Tibial artery (tissue), 4 donors: ENCODE results near the gene COLEC11.

Source experiments
- DNase-seq, 2 donors: peaks; one replicate each; pipeline ENCODE4 v3.0.0-alpha.2; 2019
- H3K27ac ChIP-seq, 2 donors: fragments of 200-600 bp; sonication (generic) in 1 of 2; 1 replicate in 1 of 2; 2 replicates in 1 of 2; pipeline ENCODE4 v1.5.1; 2018 to 2019; ENCODE audit warnings: mild to moderate bottlenecking in 1 of 2
- H3K27me3 ChIP-seq, 2 donors: fragments of 200-600 bp; sonication (generic) in 1 of 2; one replicate each; pipeline versions ENCODE4 v1.5.1 to v1.6.0; 2016 to 2019
- H3K36me3 ChIP-seq, 3 donors: fragments of 200-600 bp; sonication (generic) in 2 of 3; one replicate each; pipeline ENCODE4 v1.5.1; 2016 to 2019; ENCODE audit warnings: mild to moderate bottlenecking in 2 of 3
- H3K4me1 ChIP-seq, 4 donors: fragments of 200-600 bp; sonication (generic) in 2 of 4; 1 replicate in 3 of 4; 2 replicates in 1 of 4; pipeline ENCODE4 v1.5.1; 2016 to 2019
- H3K4me3 ChIP-seq, 2 donors: fragments of 200-600 bp; sonication (generic) in 1 of 2; 1 replicate in 1 of 2; 2 replicates in 1 of 2; pipeline ENCODE4 v1.5.1; 2018 to 2019; ENCODE audit warnings: mild to moderate bottlenecking in 2 of 2
- H3K9me3 ChIP-seq, 3 donors: fragments of 200-600 bp; sonication (generic) in 1 of 3; one replicate each; pipeline ENCODE4 v1.5.1; 2016 to 2019
- CTCF ChIP-seq, 2 experiments: fragments of 200-600 bp in 1 of 2; fragments of 450-650 bp in 1 of 2; IDR thresholded peaks; one replicate each; pipeline ENCODE4 v1.5.1; 2017 to 2019; ENCODE audit warnings: antibody characterized with exemption in 2 of 2, mild to moderate bottlenecking in 1 of 2, moderate library complexity in 1 of 2
- intact Hi-C: fragments of 100-400 bp; cut with DNase I; formaldehyde crosslinking; loops from one replicate; pipeline ENCODE4 v1.15.0; 2023; ENCODE audit warnings: low total_unique reads

Gene COLEC11

GRCh38 chr2:3624059-3624794 lies 29.3 kb downstream of the COLEC11 start:
- Histone ChIP-seq H3K9me3 (peaks cover 0 to 10% (median 0%) of the 10 kb centered on the region in 3 donors), H3K36me3 (no peaks in the 10 kb centered on the region), H3K27me3 (no peaks in the 10 kb centered on the region), H3K4me1 (no peaks in the 10 kb centered on the region), H3K4me3 (no peak overlapping the region), H3K27ac (no peak overlapping the region)
- peak in 1 of 2 donors; percentile 45 for DNase-seq
- TF ChIP-seq CTCF (IDR thresholded peaks at IDR 0.05): no peak
- intact Hi-C loops: no loop called here

- Histone ChIP-seq H3K27me3 (no peaks in the 10 kb centered on the region), H3K4me3 (no peak overlapping the region), H3K9me3 (peaks cover 0 to 10% (median 0%) of the 10 kb centered on the region in 3 donors), H3K27ac (no peak overlapping the region), H3K4me1 (no peaks in the 10 kb centered on the region), H3K36me3 (no peaks in the 10 kb centered on the region)
- intact Hi-C loops: no loop called here
- no peak for TF ChIP-seq CTCF (IDR thresholded peaks at IDR 0.05)
- peak; percentile 3 to 35 for DNase-seq
Observed at GRCh38 chr2:3625186-3625585, 30.3 kb downstream of the COLEC11 start.

DNA sequence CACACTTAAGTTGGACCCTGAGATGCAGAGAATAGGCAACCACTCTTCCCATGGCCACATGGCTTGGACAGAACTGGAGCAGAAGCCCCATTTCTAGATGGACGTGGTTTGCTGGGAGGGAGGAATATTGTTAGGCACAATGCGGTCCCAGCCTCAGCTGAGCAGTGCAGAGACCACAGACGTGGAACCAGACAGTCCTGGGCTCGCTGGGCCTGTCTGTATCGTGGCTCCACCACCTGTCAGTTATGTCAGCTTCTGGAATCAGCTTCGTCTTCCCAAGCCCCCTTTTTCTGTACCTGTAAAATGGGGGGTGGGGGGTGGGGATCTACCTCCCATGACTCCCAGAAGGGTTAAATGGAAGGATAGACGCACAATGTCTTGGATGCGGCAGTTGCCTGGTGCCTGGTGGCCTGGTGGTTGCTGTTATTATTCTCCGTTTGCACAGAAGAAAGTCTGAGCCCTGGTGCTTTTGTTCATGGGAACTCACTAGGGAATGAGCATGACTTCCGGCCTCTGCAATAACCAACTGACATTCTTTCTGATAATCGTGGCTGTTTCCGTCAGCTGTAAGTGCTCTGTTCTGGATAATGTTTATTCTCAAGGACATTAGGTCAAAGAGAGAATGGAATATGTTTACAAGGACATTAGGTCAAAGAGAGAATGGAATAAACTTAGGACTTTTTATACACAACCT lies 31.4 kb downstream of the COLEC11 start:
- Histone ChIP-seq H3K9me3 (peaks cover 0 to 10% (median 0%) of the 10 kb centered on the region in 3 donors), H3K27me3 (no peaks in the 10 kb centered on the region), H3K27ac (no peak overlapping the region), H3K4me3 (no peak overlapping the region), H3K4me1 (no peaks in the 10 kb centered on the region), H3K36me3 (no peaks in the 10 kb centered on the region)
- DNase-seq: peak; percentile 11 to 24
- no peak for TF ChIP-seq CTCF (IDR thresholded peaks at IDR 0.05)
- intact Hi-C loops: no loop called here

DNA sequence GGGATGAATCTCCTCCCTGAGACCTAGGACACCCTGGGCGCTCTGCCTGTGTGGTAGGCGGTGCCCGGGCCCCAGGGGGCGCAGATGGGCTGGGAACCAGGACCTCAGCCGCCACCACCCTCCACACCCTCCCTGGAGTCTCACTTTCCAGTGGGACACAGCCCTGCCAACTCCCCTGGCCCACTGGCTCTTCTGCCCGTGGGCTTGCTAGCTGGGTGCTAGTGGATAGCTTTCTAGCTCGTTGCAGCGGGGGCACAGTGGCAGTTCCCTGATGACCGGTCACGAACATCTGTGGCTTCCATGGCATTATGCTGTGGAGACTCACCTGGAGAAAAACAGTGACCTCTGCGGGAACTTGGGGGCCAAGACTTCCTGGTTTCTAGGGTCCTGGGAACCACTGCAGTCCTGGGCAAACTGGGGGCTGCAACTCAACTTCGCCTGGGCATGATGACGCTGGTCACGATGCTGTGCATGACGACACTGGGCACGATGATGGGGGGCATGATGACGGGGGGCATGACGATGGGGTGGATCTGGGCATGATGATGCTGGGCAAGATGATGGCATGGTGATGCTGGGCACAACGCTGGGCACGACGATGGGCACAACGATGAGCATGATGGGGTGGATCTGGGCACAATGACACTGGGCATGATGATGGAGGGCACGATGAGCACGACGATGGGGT lies 32.0 kb downstream of the COLEC11 start:
- DNase-seq: peak; percentile 5 to 38
- H3K27ac ChIP-seq: no peak overlapping the region
- H3K27me3 ChIP-seq: no peaks in the 10 kb centered on the region
- TF ChIP-seq CTCF (IDR thresholded peaks at IDR 0.05): no peak
- no peak overlapping the region for H3K4me3 ChIP-seq
- intact Hi-C loops: no loop called here
- no peaks in the 10 kb centered on the region for H3K36me3 ChIP-seq
- H3K4me1 ChIP-seq: no peaks in the 10 kb centered on the region
- H3K9me3 ChIP-seq: peaks cover 0 to 10% (median 0%) of the 10 kb centered on the region in 3 donors

- H3K4me1 ChIP-seq: no peaks in the 10 kb centered on the region
- peak; percentile 15 to 49 for DNase-seq
- intact Hi-C loops: no loop called here
- no peak for TF ChIP-seq CTCF (IDR thresholded peaks at IDR 0.05)
- H3K27me3 ChIP-seq: no peaks in the 10 kb centered on the region
- H3K4me3 ChIP-seq: no peak overlapping the region
- no peaks in the 10 kb centered on the region for H3K36me3 ChIP-seq
- peaks cover 0 to 10% (median 0%) of the 10 kb centered on the region in 3 donors for H3K9me3 ChIP-seq
- no peak overlapping the region for H3K27ac ChIP-seq
Observed at GRCh38 chr2:3627500-3628100, 32.7 kb downstream of the COLEC11 start.
